K562 treated with DMSO at 1 percent for 48 hours (cell line): Measurements from ENCODE around the gene CCDC77. TPM values are rescaled to one million over a fixed set of nuclear protein-coding genes. Genes with fewer than 3 reads are reported as not detected.

Experiments
- total RNA-seq: library from RNA; unstranded; fragments of 300-600 nt; gene quantifications from 2 replicates; pipeline ENCODE4 v1.2.3, GENCODE V29; 2022; ENCODE audit warnings: low replicate concordance; ENCODE audit errors: extremely low read depth

Gene CCDC77
- total RNA-seq: not detected in 2 replicates

GRCh38 chr12:401235-402028 is at the start of gene CCDC77:
CCDC77 (plus strand) TSS chr12:401644; CDS start chr12:409384, 7,740 bp downstream.

GRCh38 chr12:389142-390096 is 12.0 kb upstream of the CCDC77 start, which contains the start of gene KDM5A:
KDM5A (minus strand) TSS chr12:389320; CDS start chr12:389091, 229 bp downstream.

GRCh38 chr12:459430-460258 is 58.2 kb downstream of the CCDC77 start, which contains the start of gene B4GALNT3:
B4GALNT3 (plus strand) TSS chr12:459939; CDS start chr12:460377, 438 bp downstream.

Other genes with a start within 250 kb of the CCDC77 start
- not detected in 2 replicates for gene SLC6A12, start 187.5 kb upstream of the CCDC77 start, total RNA-seq
- gene SLC6A13, start 138.8 kb upstream of the CCDC77 start, total RNA-seq: not detected in 2 replicates
- not detected in 2 replicates for gene KDM5A, start 12.3 kb upstream of the CCDC77 start, total RNA-seq
- not detected in 2 replicates for gene B4GALNT3, start 58.3 kb downstream of the CCDC77 start, total RNA-seq